Mesangial cell (primary cell): ENCODE measurements around the gene ACSS3. TPM values are rescaled to one million over a fixed set of nuclear protein-coding genes. Genes with fewer than 3 reads are reported as not detected.

Source experiments
- total RNA-seq: library from RNA; depleted of rRNA; stranded (reverse); fragments of >200 nt; gene quantifications from 2 replicates; pipeline ENCODE4 v1.2.3, GENCODE V29; 2015

Gene ACSS3, protein sequence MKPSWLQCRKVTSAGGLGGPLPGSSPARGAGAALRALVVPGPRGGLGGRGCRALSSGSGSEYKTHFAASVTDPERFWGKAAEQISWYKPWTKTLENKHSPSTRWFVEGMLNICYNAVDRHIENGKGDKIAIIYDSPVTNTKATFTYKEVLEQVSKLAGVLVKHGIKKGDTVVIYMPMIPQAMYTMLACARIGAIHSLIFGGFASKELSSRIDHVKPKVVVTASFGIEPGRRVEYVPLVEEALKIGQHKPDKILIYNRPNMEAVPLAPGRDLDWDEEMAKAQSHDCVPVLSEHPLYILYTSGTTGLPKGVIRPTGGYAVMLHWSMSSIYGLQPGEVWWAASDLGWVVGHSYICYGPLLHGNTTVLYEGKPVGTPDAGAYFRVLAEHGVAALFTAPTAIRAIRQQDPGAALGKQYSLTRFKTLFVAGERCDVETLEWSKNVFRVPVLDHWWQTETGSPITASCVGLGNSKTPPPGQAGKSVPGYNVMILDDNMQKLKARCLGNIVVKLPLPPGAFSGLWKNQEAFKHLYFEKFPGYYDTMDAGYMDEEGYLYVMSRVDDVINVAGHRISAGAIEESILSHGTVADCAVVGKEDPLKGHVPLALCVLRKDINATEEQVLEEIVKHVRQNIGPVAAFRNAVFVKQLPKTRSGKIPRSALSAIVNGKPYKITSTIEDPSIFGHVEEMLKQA
- 2.4 and 9.6 TPM in 2 replicates for total RNA-seq

DNA sequence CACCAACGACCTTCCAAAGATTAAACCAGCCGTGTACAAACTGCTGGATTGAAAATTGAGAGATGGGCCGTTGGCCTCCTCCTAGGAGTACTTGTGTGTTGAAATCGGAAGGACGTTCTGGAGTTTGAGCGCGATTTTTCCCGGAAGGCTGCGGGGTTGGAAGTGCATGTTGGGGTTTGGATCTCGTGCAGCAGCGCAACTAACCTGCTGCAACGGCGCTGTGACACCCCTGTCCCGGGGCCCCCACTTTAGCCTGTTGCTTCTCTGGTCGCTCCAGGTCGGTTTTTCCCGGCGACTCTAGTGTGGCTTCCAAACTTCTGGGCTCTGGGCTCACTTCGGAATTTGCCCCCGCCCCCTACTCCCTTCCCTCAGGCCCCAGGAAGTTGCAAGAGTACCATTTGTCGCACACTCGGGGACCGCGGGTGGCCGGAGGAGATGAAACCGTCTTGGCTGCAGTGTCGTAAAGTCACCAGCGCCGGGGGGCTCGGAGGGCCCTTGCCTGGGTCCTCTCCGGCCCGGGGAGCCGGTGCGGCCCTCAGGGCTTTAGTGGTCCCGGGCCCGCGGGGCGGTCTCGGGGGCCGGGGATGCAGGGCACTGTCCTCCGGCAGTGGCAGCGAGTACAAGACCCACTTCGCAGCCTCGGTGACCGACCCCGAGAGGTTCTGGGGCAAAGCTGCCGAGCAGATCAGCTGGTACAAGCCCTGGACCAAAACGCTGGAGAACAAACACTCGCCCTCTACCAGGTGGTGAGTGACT, at the start of gene ACSS3:
TSS of gene ACSS3 (plus strand) at position 394 of the 756 bp plus-strand sequence. CDS start at position 436, 42 bp downstream.

Other genes starting within 250 kb of the ACSS3 start
- 1.8 and 3.7 TPM in 2 replicates for gene LIN7A, start 140.1 kb upstream of the ACSS3 start, total RNA-seq